A549 (cell line): ENCODE measurements around the gene SH3RF3. TPM values are rescaled to one million over a fixed set of nuclear protein-coding genes. Genes with fewer than 3 reads are reported as not detected.

ENCODE experiments used
- ATAC-seq, 2 experiments: fragments of 200-7000 bp in 1 of 2; fragments of >200 bp in 1 of 2; cut with Nextera tagmentation in 1 of 2; cut with Tn5 transposase in 1 of 2; 3 replicates each; pipeline versions ENCODE4 v1.8.0 to v1.9.1; 2018 to 2020; ENCODE audit warnings: mild to moderate bottlenecking in 1 of 2, moderate library complexity in 1 of 2
- CTCF ChIA-PET: fragments of 300-600 bp; sonication (Branson Sonifier 250); formaldehyde crosslinking; extraction: SDS; loops from one replicate; lab custom pipeline; 2021; ENCODE audit warnings: antibody characterized with exemption, inconsistent platforms; lab: Yijun Ruan, JAX
- POLR2A ChIA-PET: fragments of 350-600 bp; formaldehyde crosslinking; extraction: SDS; loops from one replicate; lab custom pipeline; 2021; ENCODE audit warnings: antibody characterized with exemption, inconsistent platforms; lab: Yijun Ruan, JAX
- DNase-seq, 2 experiments: peaks; one replicate each; pipeline versions ENCODE4 v3.0.0 to v3.0.0-alpha.2; 2011 to 2016; ENCODE audit warnings: low read depth in 1 of 2, low spot score in 1 of 2
- FAIRE-seq: peaks from 2 replicates; lab custom pipeline; 2011; peaks lifted over from hg19 to GRCh38; lab: Jason Lieb, UNC
- H3K27ac ChIP-seq, 2 experiments: fragments of >200 bp; sonication (Bioruptor Twin); formaldehyde crosslinking; 3 replicates each; pipeline ENCODE4 v1.5.1; 2016 to 2017
- H3K4me1 ChIP-seq: fragments of >200 bp; sonication (Bioruptor Twin); formaldehyde crosslinking; 3 replicates; pipeline ENCODE4 v1.6.1; 2016
- H3K4me2 ChIP-seq: fragments of >200 bp; sonication (Bioruptor Twin); formaldehyde crosslinking; 3 replicates; pipeline ENCODE4 v1.6.1; 2016
- H3K4me3 ChIP-seq: fragments of >200 bp; sonication (Bioruptor Twin); formaldehyde crosslinking; 3 replicates; pipeline ENCODE4 v1.5.1; 2016
- H3K9me3 ChIP-seq: fragments of >200 bp; sonication (Bioruptor Twin); formaldehyde crosslinking; 3 replicates; pipeline ENCODE4 v1.6.1; 2016
- BHLHE40 ChIP-seq: IDR thresholded peaks from 2 replicates; pipeline ENCODE4 v1.6.1; 2012; ENCODE audit warnings: low read depth, low read length, inconsistent platforms
- CHD2 ChIP-seq: fragments of 150-350 bp; IDR thresholded peaks from 2 replicates; pipeline ENCODE4 v1.6.1; 2014; ENCODE audit warnings: low read length; ENCODE audit not compliant: partially characterized antibody
- CTCF ChIP-seq: fragments of >200 bp; sonication (Bioruptor Twin); formaldehyde crosslinking; IDR thresholded peaks from 3 replicates; pipeline ENCODE4 v1.5.1; 2016
- FOSL2 ChIP-seq, 2 experiments: fragments of 450-650 bp in 1 of 2; fragments of >200 bp in 1 of 2; sonication (Bioruptor Twin) in 1 of 2; formaldehyde crosslinking; IDR thresholded peaks; 2 replicates each; pipeline versions ENCODE4 v1.5.0 to v1.6.1; 2016 to 2020; ENCODE audit warnings: mild to moderate bottlenecking in 1 of 2, moderate library complexity in 1 of 2
- HES2 ChIP-seq: fragments of >200 bp; sonication (Bioruptor Twin); formaldehyde crosslinking; IDR thresholded peaks from 2 replicates; pipeline ENCODE4 v1.6.1; 2016
- HEYL ChIP-seq: fragments of 250-450 bp; sonication (Bioruptor Pico); IDR thresholded peaks from 2 replicates; pipeline ENCODE4 v1.8.0; 2021; ENCODE audit warnings: mild to moderate bottlenecking, moderate library complexity
- HOXB5 ChIP-seq: fragments of 250-450 bp; sonication (Bioruptor Pico); IDR thresholded peaks from 2 replicates; pipeline ENCODE4 v1.5.0; 2020; ENCODE audit warnings: mild to moderate bottlenecking, moderate library complexity
- JUNB ChIP-seq: fragments of >200 bp; sonication (Bioruptor Twin); formaldehyde crosslinking; IDR thresholded peaks from 2 replicates; pipeline ENCODE4 v1.6.1; 2016
- MAX ChIP-seq: IDR thresholded peaks from 2 replicates; pipeline ENCODE4 v1.6.1; 2012
- MYC ChIP-seq: IDR thresholded peaks from 2 replicates; pipeline ENCODE4 v1.6.1; 2012; ENCODE audit warnings: mild to moderate bottlenecking, inconsistent platforms, low read length, improper control_type of control experiment, borderline replicate concordance
- NPAS2 ChIP-seq: fragments of 250-450 bp; sonication (Bioruptor Pico); IDR thresholded peaks from 2 replicates; pipeline ENCODE4 v1.8.0; 2022; ENCODE audit warnings: mild to moderate bottlenecking, moderate library complexity, borderline replicate concordance
- PBX3 ChIP-seq: IDR thresholded peaks from 2 replicates; pipeline ENCODE4 v1.6.1; 2012
- RAD21 ChIP-seq, 2 experiments: fragments of >200 bp in 1 of 2; sonication (Bioruptor Twin) in 1 of 2; formaldehyde crosslinking in 1 of 2; IDR thresholded peaks in 1 of 2; conservative IDR thresholded peaks in 1 of 2; 2 replicates in 1 of 2; 3 replicates in 1 of 2; pipeline ENCODE4 v1.6.1; 2012 to 2018; ENCODE audit warnings: inconsistent platforms in 1 of 2
- RCOR1 ChIP-seq: fragments of 150-350 bp; IDR thresholded peaks from 2 replicates; pipeline ENCODE4 v1.6.1; 2014; ENCODE audit warnings: antibody characterized with exemption, low read length, low read depth
- REST ChIP-seq: fragments of 200-600 bp; sonication (generic); IDR thresholded peaks from 2 replicates; pipeline ENCODE4 v1.6.1; 2016; ENCODE audit warnings: antibody characterized with exemption, mild to moderate bottlenecking, moderate library complexity
- USF2 ChIP-seq: fragments of 450-650 bp; IDR thresholded peaks from 2 replicates; pipeline ENCODE4 v1.6.1; 2014; ENCODE audit warnings: antibody characterized with exemption
- ZSCAN20 ChIP-seq: fragments of 250-450 bp; sonication (Bioruptor Pico); IDR thresholded peaks from 2 replicates; pipeline ENCODE4 v1.8.0; 2022; ENCODE audit warnings: mild to moderate bottlenecking, moderate library complexity
- WGBS: methylation state at CpG from one replicate; pipeline ENCODE4 v1.1.6; 2017; ENCODE audit errors: missing lambda C conversion rate; 5-methylcytosine and 5-hydroxymethylcytosine counted together
- polyA plus RNA-seq, 4 experiments: library from polyadenylated mRNA; depleted of rRNA in 3 of 4; stranded (reverse); fragments of >200 nt; fragmentation: RNase III in 1 of 4; extraction: RNeasy Plus Mini Kit Qiagen cat#74134 plus additional on column Dnase treatment in 1 of 4; gene quantifications; 2 replicates in 3 of 4; 3 replicates in 1 of 4; pipeline ENCODE4 v1.2.3, GENCODE V29; 2011 to 2017

SH3RF3 gene
- polyA plus RNA-seq, 2 of the 4 experiments (the other 2 are of a cell fraction) = 0.04 to 0.21 TPM

- Histone ChIP-seq H3K4me1 (no peaks in the 10 kb centered on the region), H3K4me3 (no peak overlapping the region), H3K9me3 (no peaks in the 10 kb centered on the region), H3K4me2 (no peak overlapping the region), H3K27ac (no peak overlapping the region)
- no peak for ATAC-seq
- FAIRE-seq = no peak
- no peak for TF ChIP-seq JUNB
- no peak for TF ChIP-seq FOSL2 (IDR thresholded peaks at IDR 0.05)
- no peak for TF ChIP-seq FOSL2 (CRISPR knock-in tag; IDR thresholded peaks at IDR 0.05)
- TF ChIP-seq PBX3 = no peak
- TF ChIP-seq RCOR1 = no peak
- no peak for TF ChIP-seq CHD2
- no peak for TF ChIP-seq MYC
- TF ChIP-seq MAX = no peak
- no peak for TF ChIP-seq USF2
- no peak for TF ChIP-seq REST
- WGBS = 50% methylated on average over 9 of the region's 9 CpGs
- ChIA-PET CTCF (interaction anchor here (2.2 kb wide), 1 partner anchor 112 kb away, joined by 6 read pairs; no protein-coding TSS in a partner anchor), POLR2A (no interaction called here)
- DNase-seq = no peak
These were observed 268.9 kb downstream of the SH3RF3 start for GRCh38 chr2:109397893-109398292.

- CTCF ChIA-PET = interaction anchor here (1.0 to 2.2 kb wide), 3 partner anchors 9 to 112 kb away, joined by 3 to 6 read pairs (median 4); no protein-coding TSS in a partner anchor
- POLR2A ChIA-PET = no interaction called here
These were observed 269.5 kb downstream of the SH3RF3 start for GRCh38 chr2:109398366-109399015.

GRCh38 chr2:109399066-109399465 lies 270.1 kb downstream of the SH3RF3 start:
- TF ChIP-seq RAD21 (conservative IDR thresholded peaks at IDR 0.05 in 1 of 2, IDR thresholded peaks at IDR 0.05 in 1 of 2) (no peak), BHLHE40 (no peak), CTCF (no peak), HEYL (CRISPR knock-in tag) (no peak), JUNB (no peak), HOXB5 (no peak)
- H3K4me1 ChIP-seq = no peaks in the 10 kb centered on the region
- FAIRE-seq (no peak), DNase-seq (no peak), ATAC-seq (no peak)
- H3K9me3 ChIP-seq = no peaks in the 10 kb centered on the region
- H3K4me2 ChIP-seq = no peak overlapping the region
- no peak overlapping the region for H3K4me3 ChIP-seq
- ChIA-PET POLR2A (no interaction called here), CTCF (interaction anchor here (1.0 to 2.2 kb wide), 3 partner anchors 10 to 111 kb away, joined by 3 to 6 read pairs (median 4); no protein-coding TSS in a partner anchor)
- no peak overlapping the region for H3K27ac ChIP-seq
- WGBS = 9% methylated on average over 6 of the region's 6 CpGs

More at GRCh38 chr2:109398366-109399015, 269.5 kb downstream of the SH3RF3 start:
- no peak overlapping the region for H3K27ac ChIP-seq
- H3K4me3 ChIP-seq = no peak overlapping the region
- ATAC-seq = no peak
- no peak for DNase-seq
- WGBS = 68% methylated on average over 20 of the region's 22 CpGs
- H3K4me2 ChIP-seq = no peak overlapping the region
- no peaks in the 10 kb centered on the region for H3K4me1 ChIP-seq
- FAIRE-seq = no peak
- TF ChIP-seq BHLHE40 = no peak
- no peak for TF ChIP-seq ZSCAN20
- no peak for TF ChIP-seq NPAS2 (CRISPR knock-in tag)
- no peak for TF ChIP-seq HES2
- no peaks in the 10 kb centered on the region for H3K9me3 ChIP-seq
